HuH-7.5 (cell line): ENCODE results near the gene KCNMA1.

ENCODE experiments used
- DNase-seq: peaks from one replicate; pipeline ENCODE4 v3.0.0; 2011; ENCODE audit warnings: low spot score

The KCNMA1 gene

DNA sequence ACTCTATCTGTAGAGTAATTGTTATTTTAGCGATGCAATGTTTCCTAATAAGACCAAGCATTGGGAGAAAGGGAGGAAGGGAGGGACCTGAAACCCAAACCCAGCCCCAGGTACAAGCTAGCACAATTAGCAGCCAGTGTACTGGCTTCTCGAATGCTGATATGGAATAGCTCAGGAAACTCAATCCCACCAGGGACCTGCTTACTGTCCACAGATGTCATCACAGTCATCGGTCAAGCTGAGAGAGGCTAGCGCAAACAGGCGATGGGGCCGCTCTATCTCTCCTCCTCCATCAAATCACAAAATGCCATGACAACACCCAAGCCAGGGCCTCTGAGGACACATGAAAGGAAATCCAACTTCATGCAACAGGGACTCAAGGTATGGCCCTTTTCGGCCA is 192.1 kb downstream of the KCNMA1 start:
- DNase-seq, result no peak

- no peak for DNase-seq
These were observed 193.6 kb downstream of the KCNMA1 start for GRCh38 chr10:77444041-77444440.

- DNase-seq, result no peak
These were observed 194.9 kb downstream of the KCNMA1 start for GRCh38 chr10:77442699-77443189.

- no peak for DNase-seq
These were observed 196.0 kb downstream of the KCNMA1 start for GRCh38 chr10:77441353-77442166.

DNA sequence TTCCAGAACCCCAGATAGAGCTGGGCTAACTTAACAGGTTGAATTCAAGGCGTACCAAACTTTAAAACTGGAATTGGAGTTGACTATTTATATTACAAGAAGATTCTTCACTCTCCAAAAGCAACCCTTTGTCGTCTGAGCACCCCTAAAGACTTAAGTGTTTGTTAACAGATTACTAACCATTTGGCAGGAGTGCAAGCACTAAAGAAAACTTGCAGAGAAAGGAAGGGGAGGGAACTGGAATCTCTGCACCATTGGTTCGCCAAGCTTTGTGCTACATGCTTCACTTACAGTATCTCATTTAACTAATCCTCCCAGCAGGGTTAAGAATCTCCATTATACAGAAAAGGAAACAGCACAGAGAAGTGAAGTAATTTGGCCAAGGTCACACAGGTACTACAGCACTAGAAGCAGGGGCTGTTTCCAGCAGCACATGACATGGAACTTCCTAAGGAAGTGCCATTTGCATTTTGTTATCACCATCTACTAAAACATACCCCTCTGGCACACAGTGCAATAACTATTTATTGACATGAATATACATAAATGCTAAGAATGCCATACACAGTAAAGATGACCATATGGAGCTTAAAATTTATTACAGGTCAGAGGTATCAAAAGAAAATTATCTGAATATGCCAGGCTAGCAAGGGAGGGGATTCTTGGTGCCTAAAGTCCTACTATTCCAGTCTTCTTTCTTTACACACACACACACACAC is 201.2 kb downstream of the KCNMA1 start:
- DNase-seq, result no peak

DNA sequence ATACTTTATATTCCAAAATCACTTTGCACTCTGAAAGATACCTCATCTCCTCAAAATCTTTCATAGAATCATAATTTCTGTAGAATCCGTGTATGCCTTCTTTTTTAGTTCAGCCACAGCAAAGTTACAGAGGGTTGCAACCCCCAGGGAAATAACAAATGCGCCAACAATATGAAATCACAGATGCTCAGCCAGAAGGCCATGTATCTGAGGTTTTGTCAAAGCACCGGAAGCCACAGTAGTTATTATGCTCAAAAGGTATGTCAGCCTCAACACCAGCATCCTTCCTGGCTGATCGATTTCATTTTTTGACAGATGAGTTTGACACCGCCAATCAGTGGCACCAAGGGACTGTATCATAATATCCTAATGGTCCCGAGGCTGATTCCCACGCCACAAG is 204.1 kb downstream of the KCNMA1 start:
- no peak for DNase-seq

DNA sequence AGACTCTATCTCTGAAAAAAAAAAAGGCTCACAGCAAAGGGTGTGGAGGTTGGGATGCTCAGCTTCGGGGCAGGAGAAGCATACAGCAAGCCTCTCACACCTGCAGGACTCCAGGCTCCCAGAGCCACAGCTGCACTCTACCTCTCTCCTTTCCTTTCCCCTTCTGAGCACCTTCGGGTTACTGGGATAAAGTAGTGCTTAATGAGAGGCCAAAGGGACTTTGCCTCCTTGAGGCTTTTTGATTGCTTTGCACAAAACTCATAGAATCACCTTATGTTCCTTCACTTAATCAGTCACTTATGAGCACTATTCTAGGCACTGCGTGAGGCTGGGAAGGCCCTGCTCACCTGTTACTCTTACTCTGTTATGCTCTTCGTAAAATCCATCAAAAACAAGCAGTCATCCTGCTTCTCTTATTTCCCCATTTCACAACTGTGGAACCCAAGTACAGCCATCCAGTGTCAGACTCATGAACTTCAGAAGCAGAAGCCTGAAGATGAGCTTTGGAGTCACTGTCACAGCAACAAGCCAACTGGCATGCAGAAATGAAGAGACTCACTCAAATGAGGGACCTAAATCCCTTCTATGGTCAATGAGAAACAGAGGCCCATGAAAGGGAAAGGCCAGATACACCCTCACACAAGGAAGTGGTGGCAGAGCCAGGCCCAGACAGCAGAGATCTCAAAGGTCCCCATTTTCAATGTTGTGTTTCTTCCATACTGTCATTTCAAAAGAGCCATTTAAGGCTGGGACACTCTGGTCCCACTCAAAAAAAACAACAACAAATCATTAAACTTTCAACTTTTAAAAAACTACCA is 205.4 kb downstream of the KCNMA1 start:
- DNase-seq, result no peak

- DNase-seq, result no peak
These were observed 206.4 kb downstream of the KCNMA1 start for GRCh38 chr10:77431209-77431611.

DNA sequence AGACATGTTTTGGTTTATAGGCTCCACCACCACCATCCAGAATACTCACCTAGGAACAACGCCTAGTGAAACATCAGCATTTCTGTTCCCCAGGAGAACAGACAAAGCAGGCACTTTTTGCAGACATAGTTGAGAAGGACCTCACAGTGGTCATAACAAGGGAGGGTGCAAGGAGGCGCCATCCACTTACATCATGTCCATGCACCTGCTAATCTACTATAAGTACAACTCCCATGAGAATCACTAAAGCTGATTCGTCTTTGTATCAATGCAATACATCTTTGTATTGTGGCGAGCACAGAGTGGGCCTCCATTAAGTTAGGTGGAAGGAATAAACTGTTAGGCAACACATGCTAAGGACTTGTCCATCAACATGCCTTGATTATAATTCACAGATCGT is 207.1 kb downstream of the KCNMA1 start:
- no peak for DNase-seq

DNA sequence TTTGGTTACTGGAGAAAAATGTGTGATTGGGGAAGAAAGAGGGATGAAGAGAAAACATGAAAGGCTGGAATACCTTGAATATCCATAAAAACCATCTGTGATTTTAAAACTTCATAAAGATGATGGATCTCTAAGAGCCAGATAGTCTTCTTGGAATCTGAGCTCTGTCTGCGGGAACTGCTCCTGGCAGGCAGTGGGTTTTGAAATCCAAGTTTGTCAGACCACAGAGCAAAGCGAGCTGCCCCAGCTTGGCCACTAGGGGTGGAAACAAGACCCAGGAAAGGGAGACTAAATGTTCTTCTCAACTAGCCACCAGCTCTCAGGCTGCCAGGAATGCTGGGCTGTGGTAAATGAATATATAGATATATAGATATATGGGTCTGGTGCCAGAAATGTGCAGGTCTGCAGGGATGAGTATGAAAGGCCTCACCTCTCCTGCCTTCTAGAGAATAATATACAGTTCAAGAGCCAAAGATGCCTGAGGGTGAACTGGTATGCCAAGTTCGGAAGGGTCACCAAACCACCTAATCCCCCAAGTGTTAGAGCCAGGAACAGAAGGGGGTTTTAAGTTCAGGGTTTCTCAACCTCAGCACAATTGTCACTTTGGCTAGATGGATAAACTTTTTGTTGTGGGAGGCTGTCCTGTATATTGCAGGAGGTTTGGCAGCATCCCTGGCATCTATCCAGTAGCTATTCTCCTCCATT is 208.8 kb downstream of the KCNMA1 start:
- peak; percentile 15 for DNase-seq

DNA sequence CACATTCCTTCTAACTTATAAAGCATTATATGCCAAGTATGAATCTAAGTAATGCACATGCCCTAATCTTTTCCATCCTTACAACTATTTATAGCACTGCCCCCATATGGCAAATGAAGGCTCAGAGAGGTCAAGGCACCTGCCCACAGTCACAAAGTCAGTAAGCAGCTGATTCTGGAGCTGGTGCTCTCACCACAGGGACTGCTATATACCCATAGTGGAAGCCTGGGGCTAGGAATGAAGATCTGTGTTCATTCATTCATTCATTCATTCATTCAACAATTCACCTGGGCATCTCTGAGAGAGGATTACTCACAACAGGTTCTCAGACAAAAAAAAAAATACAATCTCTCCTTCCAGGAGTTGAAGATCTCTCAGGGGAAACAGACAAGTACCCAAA is 213.4 kb downstream of the KCNMA1 start:
- no peak for DNase-seq

- no peak for DNase-seq
These were observed 214.9 kb downstream of the KCNMA1 start for GRCh38 chr10:77422491-77423338.

- DNase-seq, result no peak
These were observed 216.0 kb downstream of the KCNMA1 start for GRCh38 chr10:77421591-77421990.

- no peak for DNase-seq
These were observed 216.6 kb downstream of the KCNMA1 start for GRCh38 chr10:77420947-77421523.

DNA sequence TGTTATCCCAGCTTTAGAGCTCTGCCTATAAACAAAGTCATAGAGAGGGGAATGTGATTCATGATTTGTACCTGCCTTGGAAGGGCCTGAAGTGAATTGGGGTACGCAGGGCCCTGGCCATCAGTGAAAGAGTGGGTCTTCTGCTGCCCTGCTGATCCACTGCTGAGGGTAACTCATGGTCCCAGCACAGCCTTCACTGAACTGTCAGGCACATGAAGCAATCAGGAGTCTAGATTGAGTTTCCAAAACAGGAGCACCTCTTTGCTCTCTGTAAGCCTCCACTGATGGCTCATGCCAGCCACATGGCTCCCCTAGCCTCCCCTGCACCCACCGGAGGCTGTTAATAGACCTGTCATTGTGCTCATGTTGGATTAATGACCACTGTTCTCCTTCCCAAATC is 217.6 kb downstream of the KCNMA1 start:
- no peak for DNase-seq

GRCh38 chr10:77419056-77419455 is 218.6 kb downstream of the KCNMA1 start:
- no peak for DNase-seq

DNA sequence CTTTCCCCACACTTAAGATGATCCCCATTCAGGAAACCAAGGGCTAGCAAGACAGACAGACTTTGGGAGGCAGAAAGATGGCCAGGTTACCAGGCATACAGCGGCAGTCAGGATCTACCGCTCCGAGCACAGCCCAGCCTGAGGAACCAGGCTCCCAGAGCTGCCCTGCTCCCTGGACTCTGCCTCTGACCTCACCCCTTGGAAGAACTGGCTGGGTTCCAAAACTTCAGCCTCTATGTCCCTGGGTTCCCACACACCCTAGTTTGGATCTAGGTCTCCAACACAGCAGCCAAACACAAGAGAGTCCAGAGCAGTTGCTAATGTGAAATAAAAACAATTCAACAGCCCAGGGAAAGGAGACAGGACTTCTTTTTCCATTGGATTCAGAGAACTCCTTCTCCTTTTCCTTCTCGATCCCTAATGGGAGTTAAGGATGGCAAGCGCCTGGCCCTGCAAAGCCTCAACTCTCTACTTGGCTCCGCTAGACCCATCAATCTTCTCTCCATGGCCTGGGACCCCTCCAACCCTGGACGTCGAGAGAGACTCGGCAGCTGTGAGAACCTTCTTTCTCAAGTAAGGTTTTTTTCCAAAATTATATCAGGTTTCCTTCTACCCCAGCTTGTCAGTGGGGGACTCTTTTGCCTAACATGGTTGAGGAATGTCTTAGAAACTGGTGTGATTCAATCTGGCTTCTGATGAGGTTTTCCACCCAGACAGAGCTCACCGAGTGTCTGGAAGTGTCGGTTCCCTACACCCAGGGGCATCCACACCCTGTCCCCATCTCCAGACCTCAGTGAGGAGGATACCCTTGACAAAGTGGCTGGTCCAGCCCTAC is 219.6 kb downstream of the KCNMA1 start:
- DNase-seq, result no peak

- no peak for DNase-seq
These were observed 220.2 kb downstream of the KCNMA1 start for GRCh38 chr10:77417359-77417758.

- no peak for DNase-seq
These were observed 221.1 kb downstream of the KCNMA1 start for GRCh38 chr10:77416311-77417135.
